A673 (cell line): ENCODE results near the gene CTNNBL1.

Experiments used
- CTCF ChIP-seq: fragments of 300-800, 200-600 bp; sonication (generic); conservative IDR thresholded peaks from 2 replicates; pipeline ENCODE4 v1.5.1; 2017; ENCODE audit warnings: low read depth, mild to moderate bottlenecking, antibody characterized with exemption, low read length, moderate library complexity, mixed read lengths
- EZH2 ChIP-seq: fragments of 200-600 bp; sonication (generic); IDR thresholded peaks from 2 replicates; pipeline ENCODE4 v1.6.1; 2017; ENCODE audit warnings: borderline replicate concordance, low read depth, mild to moderate bottlenecking, mixed read lengths, antibody characterized with exemption, low read length; ENCODE audit not compliant: poor library complexity, severe bottlenecking

GRCh38 chr20:37774156-37774555 is 80.3 kb downstream of the CTNNBL1 start:
- TF ChIP-seq EZH2, result no peak
- no peak for TF ChIP-seq CTCF
